ENCODE measurements around the gene SH2D4B. TPM values are rescaled to one million over a fixed set of nuclear protein-coding genes. Genes with fewer than 3 reads are reported as not detected.

SH2D4B gene
- total RNA-seq, 1 donor from 2014 or later: not detected

DNA sequence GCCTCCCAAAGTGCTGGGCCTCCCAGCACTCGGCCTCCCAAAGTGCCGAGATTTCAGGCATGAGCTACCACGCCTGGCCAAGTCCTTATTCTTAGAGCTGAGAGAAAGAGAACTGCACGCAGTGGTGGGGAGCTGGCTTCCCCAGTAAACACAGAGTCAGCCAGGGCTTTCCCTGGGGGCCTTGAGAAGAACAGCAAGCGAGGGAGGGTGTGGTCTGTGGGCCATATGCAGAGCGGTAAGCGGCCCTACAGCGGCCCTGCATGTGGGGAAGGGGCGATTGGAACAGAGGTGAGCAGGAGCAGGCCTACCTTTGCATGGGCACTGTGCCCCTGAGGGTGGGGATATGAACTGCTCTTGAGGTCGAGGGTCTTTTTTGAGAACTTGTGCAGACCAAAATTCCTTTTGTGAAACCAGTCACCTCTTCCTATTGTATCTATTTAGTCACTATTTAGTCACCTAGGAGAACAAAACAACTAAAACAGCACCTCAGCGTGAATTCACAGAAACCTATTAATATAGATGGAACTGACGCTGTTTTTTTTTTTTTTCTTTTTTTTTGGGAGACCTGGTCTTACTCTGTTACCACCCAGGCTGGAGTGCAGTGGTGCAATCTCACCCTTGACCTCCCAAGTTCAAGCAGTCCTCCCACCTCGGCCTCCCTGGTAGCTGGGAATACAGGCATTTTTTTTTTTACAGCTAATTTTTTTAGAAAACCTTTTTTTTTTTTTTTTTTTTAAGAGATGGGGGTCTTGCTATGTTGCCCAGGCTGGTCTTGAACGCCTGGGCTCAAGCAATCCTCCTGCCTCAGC, 36.9 kb upstream of the SH2D4B start:
- H3K4me3 ChIP-seq (ENCODE audit: low read depth, low read length): no peak overlapping the region
- TF ChIP-seq, protein P1, sequence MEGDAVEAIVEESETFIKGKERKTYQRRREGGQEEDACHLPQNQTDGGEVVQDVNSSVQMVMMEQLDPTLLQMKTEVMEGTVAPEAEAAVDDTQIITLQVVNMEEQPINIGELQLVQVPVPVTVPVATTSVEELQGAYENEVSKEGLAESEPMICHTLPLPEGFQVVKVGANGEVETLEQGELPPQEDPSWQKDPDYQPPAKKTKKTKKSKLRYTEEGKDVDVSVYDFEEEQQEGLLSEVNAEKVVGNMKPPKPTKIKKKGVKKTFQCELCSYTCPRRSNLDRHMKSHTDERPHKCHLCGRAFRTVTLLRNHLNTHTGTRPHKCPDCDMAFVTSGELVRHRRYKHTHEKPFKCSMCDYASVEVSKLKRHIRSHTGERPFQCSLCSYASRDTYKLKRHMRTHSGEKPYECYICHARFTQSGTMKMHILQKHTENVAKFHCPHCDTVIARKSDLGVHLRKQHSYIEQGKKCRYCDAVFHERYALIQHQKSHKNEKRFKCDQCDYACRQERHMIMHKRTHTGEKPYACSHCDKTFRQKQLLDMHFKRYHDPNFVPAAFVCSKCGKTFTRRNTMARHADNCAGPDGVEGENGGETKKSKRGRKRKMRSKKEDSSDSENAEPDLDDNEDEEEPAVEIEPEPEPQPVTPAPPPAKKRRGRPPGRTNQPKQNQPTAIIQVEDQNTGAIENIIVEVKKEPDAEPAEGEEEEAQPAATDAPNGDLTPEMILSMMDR (IDR thresholded peaks at IDR 0.05; ENCODE audit: insufficient read depth, low read length, poor library complexity, severe bottlenecking): no peak
- H3K36me3 ChIP-seq (ENCODE audit: control insufficient read depth, insufficient read depth, low read length): no peaks in the 10 kb centered on the region
- no peaks in the 10 kb centered on the region for H3K27me3 ChIP-seq (ENCODE audit: control insufficient read depth, insufficient read depth, low read length)
- DNase-seq (ENCODE audit: low read depth): no peak

DNA sequence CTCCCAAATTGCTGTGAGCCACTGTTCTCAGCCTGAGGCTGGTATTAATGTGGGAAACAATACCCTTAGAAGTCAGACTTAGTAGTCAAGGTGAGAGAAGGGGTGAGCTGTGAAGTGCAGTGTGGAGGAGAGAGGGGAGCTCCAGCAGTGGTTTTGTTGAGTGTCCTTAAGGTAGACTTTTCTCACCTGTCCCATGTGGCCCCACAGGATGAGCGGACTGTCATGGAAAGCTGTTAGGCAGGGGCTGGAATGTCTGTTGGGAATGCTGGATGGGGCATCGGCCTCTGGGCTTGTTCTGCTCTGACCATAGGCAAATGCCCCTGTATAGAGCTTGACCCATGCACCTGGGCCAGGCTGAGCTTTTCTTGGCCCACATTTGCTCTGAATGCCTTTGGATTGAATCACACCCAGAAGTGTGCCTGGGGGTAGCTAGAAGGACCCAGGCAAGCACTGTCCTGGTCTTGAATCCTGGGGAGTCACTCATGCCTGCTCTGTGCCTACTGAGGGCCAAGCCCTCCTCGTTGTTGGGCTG, 36.3 kb upstream of the SH2D4B start:
- TF ChIP-seq, protein P1 (IDR thresholded peaks at IDR 0.05; ENCODE audit: insufficient read depth, low read length, poor library complexity, severe bottlenecking): no peak
- Histone ChIP-seq H3K4me3 (ENCODE audit: low read depth, low read length) (no peak overlapping the region), H3K36me3 (ENCODE audit: control insufficient read depth, insufficient read depth, low read length) (no peaks in the 10 kb centered on the region), H3K27me3 (ENCODE audit: control insufficient read depth, insufficient read depth, low read length) (no peaks in the 10 kb centered on the region)
- DNase-seq (ENCODE audit: low read depth): no peak

- Histone ChIP-seq H3K27me3 (ENCODE audit: control insufficient read depth, insufficient read depth, low read length) (no peaks in the 10 kb centered on the region), H3K4me3 (ENCODE audit: low read depth, low read length) (no peak overlapping the region), H3K36me3 (ENCODE audit: control insufficient read depth, insufficient read depth, low read length) (no peaks in the 10 kb centered on the region)
- DNase-seq (ENCODE audit: low read depth): no peak
- TF ChIP-seq, protein P1 (IDR thresholded peaks at IDR 0.05; ENCODE audit: insufficient read depth, low read length, poor library complexity, severe bottlenecking): no peak
Measured at GRCh38 chr10:80501913-80502521, 35.7 kb upstream of the SH2D4B start.

DNA sequence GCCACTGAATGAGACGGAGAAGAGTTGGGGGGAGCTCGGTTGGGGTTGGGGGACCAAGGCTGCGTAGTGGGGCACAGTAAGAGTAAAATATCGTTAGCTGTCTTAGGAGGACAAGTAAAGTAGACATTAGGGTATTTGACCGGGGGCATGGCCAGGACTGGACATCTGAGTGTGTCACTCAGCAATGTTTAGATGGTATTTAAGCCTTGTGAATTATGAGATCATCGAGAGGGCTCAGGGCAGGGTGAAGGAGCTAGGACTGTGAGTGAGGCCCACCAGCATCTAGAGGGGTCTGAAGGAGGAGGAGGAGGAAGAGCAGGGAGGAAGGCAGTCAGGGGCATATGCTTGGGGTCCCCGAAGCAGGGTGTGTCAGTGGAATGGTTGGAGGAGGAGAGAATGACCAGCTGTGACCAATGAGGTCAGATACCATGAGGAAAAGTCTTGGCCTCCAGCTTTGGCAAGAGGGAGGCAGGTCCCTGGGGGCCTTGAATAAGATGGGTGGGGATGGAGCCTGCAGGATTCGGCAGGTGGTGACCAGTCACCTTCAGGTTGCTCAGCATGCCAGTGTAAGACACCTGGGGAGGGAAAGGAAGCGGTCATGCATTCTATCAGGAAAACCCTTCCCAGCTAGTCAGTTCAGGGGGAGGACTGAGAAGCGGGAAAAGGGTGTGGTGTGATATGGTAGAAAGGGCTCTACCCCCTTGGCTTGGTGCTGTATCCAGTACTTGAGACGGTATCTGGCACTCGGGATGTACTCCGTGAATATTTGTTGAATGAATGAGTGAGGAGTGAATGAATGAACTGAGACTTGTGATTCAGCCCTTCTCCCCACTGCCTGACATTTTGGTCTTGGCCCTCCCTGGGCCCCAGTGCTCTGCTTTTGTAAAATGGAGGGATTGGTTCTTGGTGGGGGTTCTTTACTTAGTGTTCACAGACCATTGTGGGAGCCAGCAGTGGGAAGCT, 34.8 kb upstream of the SH2D4B start:
- no peak for DNase-seq (ENCODE audit: low read depth)
- TF ChIP-seq, protein P1 (IDR thresholded peaks at IDR 0.05; ENCODE audit: insufficient read depth, low read length, poor library complexity, severe bottlenecking): no peak
- H3K4me3 ChIP-seq (ENCODE audit: low read depth, low read length): no peak overlapping the region
- H3K27me3 ChIP-seq (ENCODE audit: control insufficient read depth, insufficient read depth, low read length): no peaks in the 10 kb centered on the region
- H3K36me3 ChIP-seq (ENCODE audit: control insufficient read depth, insufficient read depth, low read length): no peaks in the 10 kb centered on the region

DNA sequence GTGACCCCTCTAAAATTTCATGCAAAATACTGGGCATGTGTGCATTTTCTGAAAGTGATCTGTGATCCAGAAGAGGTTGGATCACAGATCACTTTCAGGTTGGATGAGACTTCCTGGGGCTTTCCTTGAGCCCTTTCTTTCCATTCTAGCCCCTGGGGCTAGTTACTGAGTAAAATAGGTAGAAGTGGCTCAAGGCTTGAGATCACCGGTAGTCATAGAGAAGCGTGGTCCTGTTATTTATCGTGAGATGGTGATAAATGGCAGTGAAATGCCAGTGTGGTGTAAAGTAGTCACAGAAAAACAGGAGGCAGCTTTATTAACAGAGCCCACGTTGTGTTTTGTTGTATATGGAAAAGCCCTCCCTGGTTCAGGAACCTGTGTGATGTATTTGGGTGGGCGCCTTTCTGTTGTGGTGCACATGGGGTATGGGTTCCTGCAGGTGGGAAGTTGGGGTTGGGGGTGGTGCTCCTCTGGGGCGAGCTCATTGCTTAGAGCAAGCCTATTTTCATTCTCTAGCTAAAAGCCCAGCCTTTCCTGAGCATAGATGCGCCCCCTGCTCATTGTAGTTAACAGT, 34.0 kb upstream of the SH2D4B start:
- TF ChIP-seq, protein P1 (IDR thresholded peaks at IDR 0.05; ENCODE audit: insufficient read depth, low read length, poor library complexity, severe bottlenecking): no peak
- no peak for DNase-seq (ENCODE audit: low read depth)
- H3K36me3 ChIP-seq (ENCODE audit: control insufficient read depth, insufficient read depth, low read length): no peaks in the 10 kb centered on the region
- no peak overlapping the region for H3K4me3 ChIP-seq (ENCODE audit: low read depth, low read length)
- no peaks in the 10 kb centered on the region for H3K27me3 ChIP-seq (ENCODE audit: control insufficient read depth, insufficient read depth, low read length)

All from kidney epithelial cell (primary cell).